Stimulated activated CD8-positive, alpha-beta memory T cell treated with anti-CD3 and anti-CD28 coated beads, Interleukin-2, amount 100 ng/mL, for 48 hours (primary cell): ENCODE data around the gene KIAA1671.

Experiments used
- DNase-seq, 2 donors: peaks; one replicate each; pipeline ENCODE4 v3.0.0-alpha.2; 2020; ENCODE audit warnings: low read depth in 2 of 2

The KIAA1671 gene

DNA sequence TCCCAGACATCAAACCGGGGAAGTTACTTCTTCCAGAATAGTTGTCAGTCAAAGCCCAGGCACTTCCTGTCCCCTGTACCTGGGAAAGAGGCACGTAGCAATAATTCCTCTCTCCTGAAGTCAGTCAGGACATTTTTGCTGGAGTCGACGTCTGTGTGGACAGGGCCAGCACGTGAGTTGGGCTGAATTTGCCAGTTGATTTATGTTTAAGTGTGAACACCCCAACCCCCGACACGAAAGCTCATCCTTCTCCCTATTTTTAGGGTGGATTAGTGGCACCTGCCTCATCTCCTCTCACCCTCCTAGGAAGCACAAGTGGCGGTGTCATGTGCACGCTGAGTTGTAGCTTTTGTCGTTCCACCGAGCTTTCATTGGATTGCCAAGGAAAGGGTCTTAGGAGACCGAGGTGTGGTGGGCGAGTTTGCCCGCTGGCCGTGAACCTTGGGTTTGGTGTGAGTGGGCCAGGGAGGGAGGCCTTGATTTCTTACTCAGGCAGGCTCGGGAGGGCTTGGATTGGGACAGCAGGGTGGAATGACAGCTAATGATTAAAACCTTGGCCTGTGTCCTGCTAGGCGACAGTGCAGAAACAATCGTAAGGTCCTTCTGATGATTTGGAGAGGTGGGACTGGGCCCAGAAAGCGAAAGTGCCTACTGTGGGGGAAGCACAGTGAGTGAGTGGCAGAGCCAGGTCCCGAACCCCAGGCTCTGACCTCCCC lies 160.2 kb downstream of the KIAA1671 start:
- no peak for DNase-seq

DNA sequence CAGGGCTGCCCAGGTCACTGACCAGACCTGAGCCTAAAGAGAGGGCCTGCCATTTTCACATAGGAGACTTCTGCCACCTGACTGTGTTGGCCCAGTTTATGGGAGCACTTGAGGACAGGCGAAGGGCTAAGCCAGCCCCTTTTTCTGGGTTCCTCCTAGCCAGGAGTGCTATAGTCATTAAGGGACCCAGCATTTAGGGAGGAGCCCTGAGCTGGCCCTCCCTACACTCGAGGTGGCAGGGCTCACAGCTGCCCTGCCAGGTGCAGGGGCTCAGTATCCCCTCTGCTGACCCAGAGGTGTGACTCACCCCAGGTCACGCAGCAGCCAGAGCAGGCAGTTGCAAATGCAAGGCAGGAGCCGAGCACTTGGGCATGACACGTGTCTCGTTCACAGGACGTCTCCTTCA lies 160.8 kb downstream of the KIAA1671 start:
- no peak for DNase-seq

DNA sequence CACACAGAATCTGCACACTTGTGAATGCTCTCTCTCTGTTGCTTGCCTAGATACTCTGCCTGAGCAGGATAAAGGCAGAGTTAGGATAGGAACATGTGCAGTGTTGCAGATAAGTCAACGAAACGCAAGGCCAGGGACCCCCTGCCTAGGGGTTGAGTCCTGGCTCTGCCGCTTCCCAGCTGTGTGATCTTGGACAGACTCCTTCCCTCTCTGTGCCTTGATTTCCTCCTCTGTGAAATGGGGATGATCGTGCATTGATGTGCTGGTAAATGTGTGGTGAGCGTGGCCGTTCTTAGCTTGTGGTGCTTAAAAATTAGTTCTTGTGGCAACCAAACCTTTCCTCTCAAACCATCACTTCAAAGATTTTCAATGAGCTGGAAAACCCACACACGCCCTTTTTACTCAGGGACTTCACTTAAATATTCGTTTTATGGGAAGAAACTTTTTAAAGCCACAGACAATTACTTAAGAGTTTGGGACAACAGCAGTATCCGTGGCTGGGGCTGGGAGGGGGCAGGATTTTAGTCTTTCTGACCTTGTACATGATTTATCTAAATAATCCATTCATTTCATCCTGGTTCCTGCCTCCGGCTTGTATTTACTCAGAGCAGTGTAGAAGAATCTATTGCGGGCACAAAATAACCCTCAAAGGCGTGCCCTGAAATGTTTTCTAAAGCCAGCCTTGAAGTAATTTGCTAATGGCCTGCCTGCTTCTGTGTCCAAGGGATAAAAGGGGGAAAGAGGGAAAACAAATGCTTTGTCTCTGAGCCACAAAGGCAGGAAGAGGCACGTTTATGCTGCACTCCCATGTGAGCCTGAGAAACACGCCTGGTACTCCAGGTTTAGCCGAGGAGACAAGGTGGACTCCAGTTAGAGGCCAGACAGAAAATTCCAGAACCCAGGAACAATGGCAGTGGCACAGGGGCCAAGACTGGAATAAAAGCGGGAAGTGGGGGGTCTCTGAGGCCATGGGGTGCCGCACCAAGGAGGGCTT lies 162.2 kb downstream of the KIAA1671 start:
- no peak for DNase-seq

DNA sequence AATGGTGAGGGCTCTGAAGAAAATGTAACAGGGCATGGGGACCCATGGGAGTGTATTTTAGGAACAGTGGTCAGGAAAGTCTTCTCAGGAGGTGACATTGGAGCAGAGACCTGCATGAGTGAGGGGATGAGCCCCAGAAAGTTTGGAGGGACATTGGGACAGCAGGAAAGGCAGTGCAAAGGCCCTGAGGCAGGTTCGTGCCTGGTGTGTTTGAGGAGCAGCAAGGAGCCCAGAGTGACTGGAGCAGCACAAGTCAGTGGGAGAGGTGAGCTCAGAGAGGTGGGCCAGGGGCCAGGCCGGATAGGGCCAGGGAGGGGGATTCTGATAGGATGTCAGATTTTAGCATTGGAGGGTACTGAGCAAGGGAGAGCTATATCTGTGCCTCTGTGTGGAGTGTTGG lies 167.1 kb downstream of the KIAA1671 start:
- DNase-seq, result no peak

DNA sequence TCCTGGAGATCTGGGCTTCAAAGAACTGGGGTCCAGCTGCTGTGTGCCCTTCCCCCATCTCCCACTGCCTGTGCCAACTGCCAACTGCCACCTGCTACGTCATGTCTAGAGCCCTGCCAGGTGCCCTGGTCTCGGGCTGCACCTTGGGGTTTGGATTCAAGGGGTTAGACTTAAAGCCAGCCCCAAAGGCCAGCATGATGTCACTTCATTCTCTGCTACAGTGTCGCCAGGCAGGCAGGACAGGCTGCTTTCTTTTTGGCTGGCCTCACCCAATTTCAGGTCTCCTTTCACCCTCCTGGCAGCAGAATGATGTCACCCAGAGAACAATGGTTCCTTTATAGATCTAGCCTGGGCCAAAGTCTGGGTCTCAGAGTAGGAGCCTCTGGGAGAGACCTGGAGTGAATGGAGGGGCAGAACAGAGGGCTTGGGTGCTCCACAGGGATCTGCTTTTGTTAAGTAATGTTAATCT lies 167.6 kb downstream of the KIAA1671 start:
- DNase-seq, result no peak

DNA sequence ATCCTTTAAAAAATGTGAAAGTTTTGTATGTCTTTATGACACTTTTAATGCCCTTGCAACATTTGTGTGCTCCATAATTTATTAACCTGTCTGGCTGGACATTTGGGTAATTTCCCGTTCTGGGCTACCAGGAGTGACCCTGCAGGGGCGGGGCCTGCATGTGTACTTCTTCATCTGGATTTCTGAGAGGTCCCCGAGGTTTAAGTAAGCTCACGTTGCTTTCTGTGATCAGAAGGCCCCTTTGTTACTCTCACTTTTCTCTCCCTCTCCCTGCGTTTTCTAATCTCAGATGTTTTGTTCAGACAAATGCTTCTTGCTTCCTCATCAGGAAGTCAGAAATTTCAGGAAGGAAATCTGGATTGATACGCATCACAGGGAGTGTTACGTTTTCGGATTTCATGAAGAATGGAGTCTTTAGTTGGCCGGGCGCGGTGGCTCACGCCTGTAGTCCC lies 168.3 kb downstream of the KIAA1671 start:
- no peak for DNase-seq

DNA sequence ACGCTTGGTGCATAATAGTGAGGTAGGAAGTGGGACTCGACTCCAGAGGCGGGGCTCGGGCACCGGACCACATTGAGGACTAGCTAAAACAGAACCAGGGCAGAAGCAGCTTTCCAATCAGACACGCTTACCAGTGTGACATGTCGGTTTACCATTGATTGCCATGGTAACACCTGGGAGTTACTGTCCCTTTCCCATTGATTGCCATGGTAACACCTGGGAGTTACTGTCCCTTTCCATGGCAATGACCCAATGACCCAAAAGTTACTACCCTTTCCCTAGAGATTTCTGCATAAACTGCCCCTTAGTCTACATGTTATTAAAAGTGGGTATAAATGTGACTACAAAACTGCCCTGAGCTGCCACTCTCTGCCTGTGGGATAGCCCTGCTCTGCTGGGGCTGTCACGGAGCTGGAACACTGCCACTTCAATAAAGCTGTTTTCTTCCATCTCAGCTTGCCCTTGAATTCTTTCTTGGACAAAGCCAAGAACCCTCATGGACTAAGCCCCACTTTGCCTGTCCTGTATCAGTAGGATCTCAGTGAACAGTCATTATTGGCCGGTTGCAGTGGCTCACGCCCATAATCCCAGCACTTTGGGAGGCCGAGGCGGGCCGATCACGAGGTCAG lies 169.7 kb downstream of the KIAA1671 start:
- no peak for DNase-seq

DNA sequence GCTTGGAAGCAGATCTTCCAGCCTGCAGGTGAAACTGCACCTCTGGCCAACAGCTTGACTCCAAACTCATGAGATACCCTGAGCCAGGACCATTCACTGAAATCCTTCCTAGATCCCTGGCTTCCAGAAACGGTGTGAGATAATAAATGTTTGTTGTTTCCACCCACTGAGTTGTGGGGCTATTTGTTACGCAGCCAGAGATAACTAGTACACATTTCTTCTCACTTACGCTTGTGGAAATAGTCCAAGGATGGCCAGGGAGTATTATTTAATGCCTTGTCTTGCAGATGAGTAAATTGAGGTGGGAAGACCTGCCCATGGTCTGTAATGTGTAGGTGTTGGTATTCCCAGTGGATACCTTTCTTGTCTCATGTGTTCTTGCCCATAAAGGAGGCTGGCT lies 171.2 kb downstream of the KIAA1671 start:
- no peak for DNase-seq

DNA sequence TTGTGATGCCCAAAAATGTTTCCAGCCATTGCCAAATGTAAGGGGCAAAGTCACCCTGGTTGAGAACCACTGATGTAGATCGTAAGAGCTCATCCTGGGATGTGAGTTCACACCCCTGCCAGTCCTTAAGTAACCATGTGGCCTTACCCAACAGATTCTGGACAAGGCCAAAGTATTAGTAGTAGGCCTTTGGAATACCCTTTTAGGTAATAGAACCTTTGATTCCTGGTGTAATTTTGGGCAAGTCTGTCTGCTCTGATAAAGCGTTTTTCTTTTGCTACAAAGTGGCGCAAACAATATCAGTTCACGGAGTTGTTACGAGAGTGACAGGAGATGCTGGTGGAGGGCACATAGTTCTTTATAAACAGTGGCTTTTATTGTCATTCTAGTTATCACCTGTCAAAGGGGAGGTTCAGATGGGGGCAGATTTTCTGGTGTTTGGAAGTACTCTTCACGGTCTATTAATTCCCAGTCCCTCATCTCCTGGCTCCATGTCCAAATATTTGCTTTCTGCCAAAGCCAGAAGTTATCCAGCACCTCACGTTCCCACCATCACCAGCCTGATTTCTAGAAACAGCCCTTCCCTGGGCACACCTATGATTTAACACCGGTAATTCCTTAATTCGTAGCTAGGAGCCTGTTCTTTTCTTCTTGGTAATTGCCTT lies 173.3 kb downstream of the KIAA1671 start:
- no peak for DNase-seq

DNA sequence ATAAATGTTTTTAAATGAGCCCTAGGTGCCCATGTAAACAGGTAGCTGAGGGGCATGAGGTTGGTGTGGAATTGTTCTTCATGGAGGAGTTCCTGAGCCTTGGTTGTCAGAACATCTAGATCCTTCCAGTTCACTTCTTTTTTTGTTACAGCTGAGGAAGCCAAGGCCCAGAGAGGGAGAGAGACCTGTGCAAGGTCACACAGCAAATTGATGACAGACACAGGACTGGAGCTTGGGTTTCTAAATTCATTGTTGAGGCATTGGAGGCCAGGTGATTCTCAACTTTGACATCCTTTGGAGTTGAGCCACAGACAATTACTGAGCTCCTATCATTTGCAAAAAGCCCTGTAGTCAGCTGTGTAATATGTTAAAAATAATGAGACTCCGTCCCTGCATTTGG lies 174.0 kb downstream of the KIAA1671 start:
- DNase-seq, result no peak

DNA sequence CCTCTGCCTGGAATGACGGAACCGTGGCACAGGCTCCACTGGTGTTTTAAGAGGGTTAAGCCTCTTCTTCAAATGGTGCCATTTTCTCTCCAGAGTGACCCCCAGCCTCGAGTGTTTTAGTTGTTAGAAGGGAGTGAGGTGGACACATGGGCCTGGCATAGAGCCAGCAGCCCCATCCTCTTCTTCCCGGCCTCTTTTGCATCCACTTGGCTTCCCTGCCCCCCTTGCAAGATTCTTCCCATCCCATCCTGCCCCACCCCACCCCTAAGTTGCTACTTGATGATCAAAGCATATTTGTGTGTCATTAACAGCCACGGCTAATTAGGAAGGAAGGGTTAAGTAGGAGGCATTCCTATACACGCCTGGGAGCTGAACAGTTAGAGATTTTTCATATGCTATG lies 174.8 kb downstream of the KIAA1671 start:
- no peak for DNase-seq

DNA sequence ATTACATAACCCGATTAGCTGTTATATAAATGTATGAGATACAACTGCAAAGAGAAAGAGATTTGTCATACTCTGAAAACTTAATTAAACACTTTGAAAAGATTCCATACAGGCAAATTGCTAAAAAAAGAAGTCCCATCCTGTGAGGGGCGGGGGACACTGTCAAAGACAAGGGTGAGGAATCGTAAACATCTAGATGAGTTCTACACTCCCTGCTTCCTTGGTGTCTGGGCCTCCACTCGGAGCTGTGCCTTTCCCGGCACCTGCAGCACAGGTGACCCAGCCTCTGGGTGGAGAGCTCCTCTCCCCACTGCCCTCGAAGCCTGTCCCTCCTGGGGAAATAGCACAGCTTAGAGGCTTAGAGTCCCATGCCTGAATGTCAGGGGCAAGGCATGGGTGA lies 177.9 kb downstream of the KIAA1671 start:
- DNase-seq, result no peak

DNA sequence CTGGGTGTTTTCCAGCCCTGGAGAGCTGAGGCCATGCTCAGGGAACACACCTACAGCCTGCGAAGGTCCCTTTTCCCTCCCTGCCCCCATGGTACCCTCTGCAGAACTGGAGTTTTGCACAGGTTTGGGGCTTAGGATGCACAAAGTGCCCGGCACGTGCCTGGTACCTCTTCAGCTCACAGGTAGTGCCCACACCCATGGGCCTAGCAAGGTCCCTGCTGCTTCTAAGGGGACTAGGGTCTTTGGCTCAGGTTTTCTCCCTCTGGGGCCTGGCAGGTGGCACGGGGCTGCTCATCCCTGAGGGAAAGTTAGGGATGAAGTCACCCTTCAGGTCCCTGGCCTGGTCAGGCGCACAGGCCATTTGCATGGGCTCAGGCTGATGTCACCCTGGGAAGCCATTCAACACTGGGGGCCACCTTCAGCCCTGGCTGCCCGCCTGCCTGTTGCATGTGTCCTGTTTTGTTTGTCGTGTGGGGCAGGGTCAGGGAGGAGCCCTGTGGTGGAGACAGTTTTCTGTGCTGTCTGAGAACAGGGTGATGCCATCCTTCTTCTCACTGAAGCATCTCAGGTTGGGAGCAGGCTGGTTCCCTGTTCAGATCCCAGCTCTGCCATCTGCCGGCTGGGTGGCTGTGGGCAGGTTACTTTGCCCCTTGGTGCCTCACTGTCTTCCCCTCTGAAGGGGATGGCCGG lies 178.8 kb downstream of the KIAA1671 start:
- DNase-seq, result no peak

DNA sequence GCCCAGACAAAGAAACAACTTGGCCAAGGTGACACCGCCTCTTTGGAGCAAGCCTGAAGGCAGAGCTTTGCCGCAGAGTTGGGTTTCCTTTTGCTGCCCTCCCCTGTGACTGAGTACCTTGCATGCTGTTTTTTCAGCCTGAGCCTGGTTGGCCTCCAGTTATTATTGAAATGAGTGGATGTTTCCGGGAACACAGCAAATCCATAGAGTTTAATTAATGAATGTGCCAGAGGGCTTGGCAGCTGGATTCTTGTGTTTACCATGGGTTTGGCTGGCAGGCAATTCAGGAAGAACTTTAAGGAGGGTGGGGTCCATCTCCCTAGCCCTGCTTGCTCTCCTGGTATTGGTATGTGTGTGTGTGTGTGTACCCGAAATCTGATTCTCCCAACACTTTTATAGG lies 181.5 kb downstream of the KIAA1671 start:
- DNase-seq, result no peak

DNA sequence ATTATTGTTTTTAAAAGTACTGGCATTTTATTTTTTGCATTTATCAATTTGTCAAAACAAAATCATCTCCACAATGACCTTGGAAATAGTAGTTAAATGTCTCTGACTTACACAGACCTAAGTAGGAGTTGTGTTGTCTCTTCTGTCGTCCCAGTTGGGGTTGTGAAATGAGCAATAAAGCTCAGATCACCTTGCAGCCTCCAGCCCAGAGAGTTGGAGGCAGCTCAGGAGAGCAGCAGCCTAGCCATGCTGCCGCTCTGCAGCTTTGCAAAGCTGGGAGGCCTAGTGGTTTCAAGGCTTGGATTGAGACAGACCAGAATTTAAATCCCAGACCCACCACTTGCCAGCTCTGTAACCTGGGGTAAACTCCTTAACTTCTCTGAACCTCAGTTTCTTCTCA lies 181.9 kb downstream of the KIAA1671 start:
- no peak for DNase-seq

DNA sequence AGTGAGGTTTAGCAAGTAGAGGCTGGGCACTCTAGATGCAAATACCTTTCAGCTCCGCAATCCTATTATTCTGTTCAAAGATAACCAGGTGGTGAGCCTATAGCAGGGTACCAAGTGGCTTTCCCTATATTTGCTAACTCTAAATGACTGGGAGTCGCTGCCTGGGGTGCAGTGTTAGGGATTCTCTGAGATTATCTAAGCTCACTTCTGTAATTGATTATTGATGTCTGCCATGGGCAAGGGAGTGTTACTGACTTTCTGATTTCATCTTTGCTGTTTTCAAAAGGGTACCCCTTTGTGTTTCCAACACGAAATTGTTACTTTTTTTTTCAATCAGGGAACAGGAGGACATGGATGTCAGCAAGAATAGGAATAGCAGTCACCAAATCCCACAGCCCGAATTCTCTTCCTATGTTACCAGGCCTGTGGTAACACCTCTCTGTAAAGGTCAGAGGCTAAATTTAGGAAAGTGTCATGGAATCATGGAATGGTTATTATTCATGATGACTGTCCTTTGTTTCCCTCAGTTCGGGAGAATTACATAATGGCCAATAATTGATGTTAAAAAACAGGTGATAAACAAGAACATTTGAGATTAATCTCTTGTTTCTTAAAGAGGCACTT lies 184.5 kb downstream of the KIAA1671 start:
- DNase-seq, result no peak

DNA sequence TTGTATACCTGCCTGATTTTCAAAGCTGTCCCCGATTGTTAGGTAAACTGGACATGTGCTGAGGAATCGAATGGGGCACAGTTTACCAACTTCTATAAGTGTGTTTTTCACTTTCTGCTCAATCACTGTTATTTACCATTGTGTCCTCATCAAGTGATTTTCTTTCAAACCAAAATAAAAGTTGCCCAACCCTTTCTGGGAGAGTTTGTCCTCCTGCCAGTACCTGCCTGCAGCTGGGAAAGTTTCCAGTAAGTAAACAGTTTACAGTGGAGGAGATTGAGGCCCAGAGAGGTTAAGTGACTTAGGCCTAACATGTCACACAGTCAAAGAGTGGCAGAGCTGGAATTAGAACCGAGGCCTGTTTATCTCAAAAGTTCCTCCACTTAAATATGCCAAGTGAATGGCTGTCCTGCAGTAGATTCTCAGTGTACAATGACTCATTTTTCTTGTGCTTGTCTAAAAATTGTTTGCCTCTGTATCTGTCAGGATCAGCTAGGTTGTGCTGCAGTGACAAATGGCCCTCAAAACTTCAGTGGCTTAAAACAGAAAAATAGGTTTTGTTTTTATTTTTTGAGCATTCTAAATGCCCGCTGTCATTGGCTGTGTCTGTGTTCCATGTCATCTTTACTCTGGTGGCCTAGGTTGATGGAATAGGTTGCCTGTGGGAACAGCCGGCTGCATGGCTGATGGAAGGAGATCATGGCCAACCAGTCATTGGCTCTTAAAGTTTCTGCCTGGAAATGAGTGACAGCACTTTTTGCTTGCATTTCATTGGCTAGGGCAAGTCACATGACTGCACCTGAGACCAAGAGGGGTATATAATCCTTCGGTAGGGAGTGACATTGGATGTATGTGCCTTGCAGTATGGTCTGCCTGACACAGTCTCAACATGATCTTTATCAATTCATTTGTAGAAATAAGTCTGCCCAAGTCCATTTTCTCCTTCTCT lies 185.3 kb downstream of the KIAA1671 start:
- no peak for DNase-seq

DNA sequence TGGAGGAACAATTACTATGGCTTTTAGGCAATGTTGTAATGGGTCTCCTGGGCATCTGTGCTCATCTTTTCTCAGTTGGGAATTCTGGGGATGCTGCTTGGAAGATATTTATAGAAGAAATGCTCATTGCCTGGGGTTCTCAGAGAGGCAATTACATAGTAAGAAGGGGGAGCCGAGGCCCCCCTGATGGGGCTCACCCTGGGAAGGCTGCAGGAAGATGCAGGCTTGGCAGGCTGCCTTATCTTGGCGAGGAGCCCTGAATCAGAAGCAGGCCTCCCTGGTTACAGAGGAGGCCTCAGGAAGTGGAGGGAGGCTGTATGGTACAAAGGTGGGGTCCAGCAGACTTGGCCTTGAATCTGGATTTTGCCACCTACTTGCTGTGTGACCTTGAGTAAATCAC lies 186.5 kb downstream of the KIAA1671 start:
- DNase-seq, result no peak

DNA sequence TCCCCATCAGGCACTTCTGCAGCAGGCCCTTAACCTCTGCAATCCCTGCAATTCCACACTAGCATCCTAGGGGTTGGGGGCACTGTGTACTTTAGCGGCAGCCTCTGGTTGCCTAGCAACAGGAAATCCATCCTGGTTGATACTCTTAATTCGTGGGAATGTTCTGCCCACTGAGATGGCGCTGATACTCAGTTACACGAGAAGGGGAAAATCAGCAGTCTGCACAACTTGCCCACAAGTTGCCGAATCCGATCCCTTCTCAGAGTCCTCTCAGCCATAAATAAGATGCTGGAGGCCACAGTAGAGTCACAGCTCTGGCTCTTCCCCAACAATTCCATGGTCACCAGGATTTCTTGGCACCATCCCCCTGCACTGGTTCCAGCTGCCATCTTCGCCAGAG lies 189.6 kb downstream of the KIAA1671 start:
- DNase-seq, result no peak
